Globus pallidus (tissue), 1 donor: Measurements from ENCODE around the gene SLC6A6.
"Not testable (repeated sequence)": the region's sequence is repeated elsewhere in the genome, so short reads cannot be mapped to it uniquely, and the experiment has no call there.

Experiments
- DNase-seq: peaks from one replicate; pipeline ENCODE4 v3.0.0-alpha.2; 2015; ENCODE audit warnings: low spot score

The SLC6A6 gene

DNA sequence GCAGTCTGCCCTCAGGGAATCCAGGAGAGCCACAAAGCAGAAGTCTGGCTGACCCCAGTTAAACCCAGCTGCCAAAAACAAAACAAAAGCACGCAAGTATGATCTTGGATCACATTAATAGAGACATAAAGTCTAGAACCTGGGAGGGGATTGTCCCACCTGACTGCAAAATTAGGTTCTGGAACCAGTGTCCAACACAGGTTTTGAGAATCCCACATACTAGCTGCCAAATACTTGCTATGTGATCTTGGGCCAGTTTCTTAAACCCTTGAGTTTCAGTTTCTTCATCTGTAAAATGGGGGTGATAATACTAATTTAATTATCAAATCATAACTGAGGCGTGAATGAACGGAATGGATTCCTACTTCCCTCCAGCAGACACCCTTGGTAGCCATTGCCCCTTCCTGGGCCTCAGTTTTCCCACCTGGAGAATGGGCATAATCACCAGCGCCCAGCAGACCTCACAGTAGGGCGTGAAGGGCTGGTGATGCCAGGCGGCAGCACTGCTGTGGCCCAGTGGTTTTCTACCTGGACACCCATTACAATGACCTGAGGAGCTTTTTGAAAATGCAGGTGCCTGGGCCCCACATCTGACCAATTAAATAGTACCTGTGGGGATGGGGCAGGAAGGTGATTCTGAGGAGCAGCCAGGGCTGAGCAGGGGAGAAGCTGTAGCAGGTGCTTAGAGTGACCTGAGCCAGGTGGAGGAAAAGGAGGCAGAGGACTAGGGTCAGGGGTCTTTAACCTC is 105.5 kb downstream of the SLC6A6 start:
- DNase-seq, result no peak

DNA sequence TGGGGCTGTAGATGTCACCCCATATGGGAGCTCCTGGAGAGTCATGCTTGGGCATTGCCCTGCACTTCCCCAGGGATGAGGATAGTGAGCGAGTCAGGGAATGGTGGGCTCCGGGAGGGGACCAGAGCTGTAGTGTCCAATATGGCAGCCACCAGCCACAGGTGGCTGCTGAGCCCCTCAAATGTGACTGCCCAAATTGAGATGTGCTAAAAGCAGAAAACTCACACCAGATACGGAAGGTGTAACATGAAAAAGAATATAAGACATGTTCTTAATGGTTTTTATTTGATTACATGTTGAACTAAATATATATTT is 106.1 kb downstream of the SLC6A6 start:
- DNase-seq, result no peak

GRCh38 chr3:14508966-14509795 is 106.8 kb downstream of the SLC6A6 start:
- DNase-seq, result peak; percentile 5

DNA sequence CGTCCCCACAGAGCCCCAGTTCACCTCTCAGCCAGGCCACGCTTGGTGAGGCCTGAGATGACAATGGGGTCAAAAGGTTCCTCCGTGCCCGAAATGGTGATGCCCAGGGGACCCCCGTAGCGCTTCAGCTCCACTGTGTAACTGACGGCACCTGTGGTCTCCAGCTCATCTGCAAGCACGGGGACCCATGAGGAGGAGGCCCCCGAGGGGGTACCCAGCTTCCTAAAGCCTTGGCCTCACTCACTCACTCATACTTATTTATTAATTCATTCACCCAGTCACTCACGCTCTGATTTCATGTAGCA is 107.3 kb downstream of the SLC6A6 start:
- no peak for DNase-seq

DNA sequence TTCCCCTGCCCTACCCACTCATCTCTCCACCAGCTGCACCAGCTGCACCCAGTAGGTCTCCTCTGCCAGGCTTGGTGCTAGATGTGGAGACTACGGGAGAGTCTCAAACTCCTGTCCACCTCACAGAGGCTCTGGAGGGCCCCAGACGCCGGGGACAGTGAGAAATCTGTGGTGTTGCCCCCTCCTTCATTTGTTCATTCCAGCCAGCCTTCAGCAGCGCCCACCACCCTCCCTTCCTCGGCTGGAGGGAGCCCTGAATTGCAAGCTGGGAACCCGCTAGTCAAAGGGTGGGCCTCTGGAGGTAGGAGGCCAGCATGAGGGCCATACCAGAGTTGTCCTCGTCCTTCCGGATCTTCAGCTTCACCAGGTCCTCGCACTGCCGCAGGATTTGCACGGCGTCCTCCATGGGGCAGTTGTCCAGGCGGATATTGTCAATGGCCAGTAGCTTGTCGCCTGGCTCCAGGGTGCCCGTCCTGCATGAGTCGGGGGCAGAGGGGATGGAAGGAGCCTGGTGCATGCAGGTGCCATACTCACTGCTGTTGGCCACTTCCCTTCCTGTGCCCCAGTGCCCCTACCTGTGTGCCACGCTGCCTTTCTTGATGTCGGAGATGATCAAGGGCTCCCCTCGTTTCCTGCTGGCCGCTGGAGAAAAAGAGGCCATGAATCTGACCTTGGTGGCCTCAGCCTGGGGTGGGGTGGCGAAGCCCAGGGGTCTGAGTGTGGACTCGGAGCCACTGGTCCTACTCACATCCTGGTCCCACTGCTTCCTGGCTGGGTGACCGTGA is 108.6 kb downstream of the SLC6A6 start:
- DNase-seq, result no peak

GRCh38 chr3:14511623-14512280 is 109.3 kb downstream of the SLC6A6 start:
- no peak for DNase-seq

DNA sequence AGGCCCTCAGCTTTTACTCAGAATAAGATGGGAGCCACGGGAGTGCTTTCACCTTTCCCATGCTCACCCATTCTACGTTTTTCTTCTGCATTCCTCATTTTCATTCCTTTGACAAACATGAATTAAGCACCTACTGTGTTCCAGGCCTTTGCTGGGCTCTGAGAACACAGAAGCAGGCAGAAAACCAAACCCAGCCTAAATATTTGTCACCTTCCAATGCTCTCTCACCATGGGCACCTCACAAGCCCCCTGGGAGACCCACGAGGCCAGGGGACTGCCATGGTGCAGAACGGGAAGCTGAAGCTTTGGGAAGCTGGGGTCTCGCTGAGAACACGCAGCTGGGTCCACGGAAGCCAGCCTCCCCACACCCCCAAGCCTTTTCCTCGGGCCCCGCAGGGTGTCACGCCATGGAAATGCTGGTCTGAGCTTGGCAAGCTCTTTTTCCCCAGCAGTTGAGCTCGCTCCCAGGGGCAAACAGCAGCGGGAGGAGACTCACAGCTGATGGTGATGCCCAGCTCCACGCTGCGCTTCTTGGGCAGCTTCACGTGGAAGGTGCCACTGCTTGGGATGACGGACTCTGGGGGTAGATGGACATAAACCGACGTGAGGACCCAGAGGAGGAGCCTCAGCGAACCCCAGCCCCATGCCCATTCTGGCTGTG is 110.0 kb downstream of the SLC6A6 start:
- no peak for DNase-seq

DNA sequence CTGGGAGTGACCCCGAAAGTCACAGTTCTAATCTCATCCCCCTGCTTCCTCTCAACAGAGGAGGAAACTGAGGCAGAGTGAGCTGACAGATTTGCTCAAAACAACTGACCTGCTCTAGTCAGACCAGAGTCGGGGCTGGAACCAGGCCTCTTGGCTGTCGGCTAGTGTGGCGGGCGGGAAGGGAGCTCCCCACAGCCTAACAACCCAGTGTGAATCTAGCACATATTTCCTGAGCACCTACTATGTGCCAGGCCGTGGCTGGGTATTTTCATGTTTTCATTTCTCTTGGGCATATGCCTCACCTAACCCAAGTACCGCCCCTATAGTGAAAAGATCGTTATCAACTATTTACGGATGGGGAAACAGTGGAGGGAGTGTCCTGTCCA is 110.5 kb downstream of the SLC6A6 start:
- no peak for DNase-seq

DNA sequence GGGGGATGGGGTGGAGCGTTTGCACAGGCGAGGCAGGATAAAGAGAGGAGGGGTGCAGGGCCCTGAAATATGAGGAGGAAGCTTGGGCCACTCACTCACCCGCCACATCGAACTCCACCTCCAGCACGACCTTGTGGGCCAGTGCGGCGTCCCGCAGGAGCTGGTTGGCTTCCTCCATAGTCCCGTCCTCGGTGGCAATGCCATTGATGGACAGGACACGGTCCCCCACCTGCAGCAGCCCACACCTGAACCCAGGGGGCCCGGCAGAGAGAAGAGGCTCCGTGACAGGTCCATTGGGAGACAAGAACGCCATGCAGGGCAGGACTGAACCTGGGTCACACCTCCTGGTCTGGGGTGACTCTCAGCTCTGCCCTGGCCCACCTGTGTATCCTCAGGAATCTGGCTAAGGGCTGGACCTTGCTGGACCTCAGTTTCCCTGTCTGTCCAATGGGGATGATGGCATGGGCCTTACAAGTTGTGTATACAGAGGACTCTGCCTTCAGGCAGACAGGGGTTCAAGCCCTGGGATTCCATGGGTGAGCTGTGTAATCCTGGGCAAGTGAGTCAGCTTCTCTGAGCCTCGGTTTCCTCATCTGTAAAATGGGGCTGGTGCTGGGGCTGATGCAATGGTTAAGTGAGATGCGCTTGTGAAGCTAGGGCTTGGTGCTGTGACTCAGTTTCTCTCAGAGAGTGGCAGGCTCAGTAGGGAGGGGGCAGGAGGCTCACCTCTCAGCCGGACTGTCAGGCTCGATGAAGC is 111.3 kb downstream of the SLC6A6 start:
- DNase-seq, result no peak

DNA sequence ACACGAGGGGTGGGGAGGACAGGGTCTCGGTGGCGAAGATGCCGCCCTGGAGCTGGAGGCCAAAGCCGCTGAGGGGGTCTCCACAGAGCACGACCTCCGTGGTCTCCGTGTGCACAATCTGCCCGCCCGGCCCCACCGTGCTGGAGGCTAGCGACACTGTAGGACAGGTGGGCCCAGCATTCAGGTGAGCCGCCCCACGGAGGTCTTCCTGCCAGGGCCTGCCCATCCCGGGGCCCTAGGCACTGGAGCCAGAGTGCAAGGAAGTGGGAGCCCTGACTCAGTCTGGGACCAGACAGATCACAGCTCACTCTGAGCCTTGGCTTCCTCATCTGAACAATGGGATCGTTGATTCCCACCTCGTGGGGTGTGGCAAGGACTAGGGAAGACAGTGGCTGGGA is 111.9 kb downstream of the SLC6A6 start:
- DNase-seq, result no peak

DNA sequence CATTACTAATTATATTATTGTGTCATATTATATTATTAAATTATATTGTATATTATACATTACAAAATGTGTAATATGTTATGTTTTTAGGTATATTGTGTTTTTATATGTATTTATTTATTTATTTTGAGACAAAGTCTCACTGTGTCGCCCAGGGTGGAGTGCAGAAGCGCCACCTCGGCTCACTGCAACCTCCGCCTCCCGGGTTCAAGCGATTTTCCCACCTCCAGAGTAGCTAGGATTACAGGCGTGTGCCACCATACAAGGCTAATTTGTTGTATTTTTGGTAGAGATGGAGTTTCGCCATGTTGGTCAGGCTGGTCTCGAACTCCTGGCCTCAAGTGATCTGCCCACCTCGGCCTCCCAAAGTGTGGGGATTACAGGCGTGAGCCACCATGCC is 113.1 kb downstream of the SLC6A6 start:
- not testable (repeated sequence) for DNase-seq

DNA sequence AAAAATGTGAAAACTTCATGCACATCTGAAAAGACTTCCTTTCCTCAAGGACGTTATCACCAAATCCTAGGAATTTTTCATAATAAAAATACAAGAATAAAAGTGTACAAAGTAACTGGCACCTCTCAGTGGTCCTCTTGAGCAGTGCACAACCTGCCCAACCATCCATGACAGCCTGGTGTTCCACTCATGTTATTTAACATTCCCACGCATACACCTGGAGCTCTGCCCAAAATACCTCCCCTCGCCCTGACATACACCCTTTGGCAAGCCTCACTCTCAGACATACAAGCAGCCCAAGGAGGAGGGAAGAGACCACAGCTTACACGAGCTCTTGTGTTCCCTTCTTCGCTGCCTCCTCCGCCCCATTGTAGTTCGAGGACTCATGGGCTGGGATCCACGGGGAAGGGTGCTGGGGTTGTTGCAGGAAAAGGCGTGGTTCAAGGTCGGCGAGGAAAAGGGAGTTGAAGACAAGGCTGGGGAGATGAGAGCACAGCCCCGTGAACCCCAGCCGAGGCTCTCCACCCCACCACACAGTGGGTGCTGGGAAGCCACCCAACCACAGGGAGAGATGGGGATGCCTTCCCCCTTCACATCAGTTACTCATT is 114.4 kb downstream of the SLC6A6 start:
- DNase-seq, result no peak

GRCh38 chr3:14517601-14518431 is 115.4 kb downstream of the SLC6A6 start:
- DNase-seq, result no peak

DNA sequence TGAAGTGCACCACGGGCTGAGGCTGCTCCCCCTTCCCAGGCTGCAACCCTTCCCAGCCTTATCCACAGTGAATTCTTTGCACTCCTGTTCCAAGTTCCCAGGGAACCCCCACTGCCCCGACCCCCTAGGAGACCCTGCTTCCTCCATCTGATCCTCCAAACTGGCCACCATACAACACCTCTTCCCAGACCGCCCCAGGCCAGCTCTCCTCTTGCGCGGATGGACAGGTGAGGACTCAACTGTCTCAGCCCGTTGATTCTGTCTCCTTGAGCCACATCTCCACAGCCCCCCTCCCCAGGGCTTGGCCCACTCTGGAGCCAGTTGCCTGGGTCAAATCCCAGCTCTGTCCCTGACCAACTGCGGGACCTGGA is 116.0 kb downstream of the SLC6A6 start:
- DNase-seq, result no peak

GRCh38 chr3:14518893-14519292 is 116.5 kb downstream of the SLC6A6 start:
- no peak for DNase-seq

- DNase-seq, result no peak
Observed at GRCh38 chr3:14519406-14519805, 117.0 kb downstream of the SLC6A6 start.

DNA sequence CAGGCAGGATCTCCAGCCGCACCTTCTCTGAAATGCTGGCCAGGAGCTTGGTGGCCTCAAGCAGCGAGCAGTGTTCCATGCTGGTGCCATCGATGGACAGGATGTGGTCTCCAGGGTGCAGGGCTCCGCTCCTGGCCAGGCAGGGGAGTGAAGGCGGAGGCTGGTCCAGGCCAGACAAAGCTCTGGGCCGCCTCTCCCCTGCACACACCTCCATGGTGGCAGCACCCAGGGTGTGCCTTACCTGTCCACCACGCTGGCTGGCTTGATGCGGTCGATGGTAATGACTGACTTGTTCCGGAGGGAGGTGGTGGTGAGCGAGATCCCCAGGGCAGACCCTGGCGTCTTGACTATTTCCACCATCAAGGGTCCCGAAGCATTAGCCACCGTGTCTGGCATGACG is 117.7 kb downstream of the SLC6A6 start:
- no peak for DNase-seq

GRCh38 chr3:14520967-14521366 is 118.6 kb downstream of the SLC6A6 start:
- DNase-seq, result no peak

DNA sequence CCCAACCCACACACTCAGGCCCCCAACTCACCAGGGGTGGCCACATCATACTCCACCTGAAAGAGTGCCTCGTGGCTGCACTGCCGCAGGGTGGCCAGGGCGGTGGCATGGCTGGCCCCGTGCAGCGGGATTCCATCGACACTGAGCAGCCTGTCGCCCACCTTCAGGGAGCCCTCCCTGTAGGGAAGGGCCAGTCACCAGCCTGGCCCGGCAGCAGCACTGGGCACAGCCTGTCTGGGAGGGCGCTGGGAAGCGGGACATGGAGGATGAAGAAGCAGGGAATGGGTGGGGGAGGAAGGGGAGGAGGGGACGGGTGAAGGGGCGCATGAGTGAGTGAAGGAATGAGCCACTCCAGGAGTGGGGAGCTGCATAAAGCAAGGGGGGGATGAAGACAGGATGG is 119.2 kb downstream of the SLC6A6 start:
- DNase-seq, result no peak

- no peak for DNase-seq
Observed at GRCh38 chr3:14522129-14522691, 119.8 kb downstream of the SLC6A6 start.
